Kasumi-1 (cell line): ENCODE data around the gene CRADD.
"Not testable (repeated sequence)": the region's sequence is repeated elsewhere in the genome, so short reads cannot be mapped to it uniquely, and the experiment has no call there.

ENCODE experiments used
- DNase-seq, 2 experiments: peaks; one replicate each; lab custom pipeline; 2025; lab: John Stamatoyannopoulos, UW

CRADD gene

DNA sequence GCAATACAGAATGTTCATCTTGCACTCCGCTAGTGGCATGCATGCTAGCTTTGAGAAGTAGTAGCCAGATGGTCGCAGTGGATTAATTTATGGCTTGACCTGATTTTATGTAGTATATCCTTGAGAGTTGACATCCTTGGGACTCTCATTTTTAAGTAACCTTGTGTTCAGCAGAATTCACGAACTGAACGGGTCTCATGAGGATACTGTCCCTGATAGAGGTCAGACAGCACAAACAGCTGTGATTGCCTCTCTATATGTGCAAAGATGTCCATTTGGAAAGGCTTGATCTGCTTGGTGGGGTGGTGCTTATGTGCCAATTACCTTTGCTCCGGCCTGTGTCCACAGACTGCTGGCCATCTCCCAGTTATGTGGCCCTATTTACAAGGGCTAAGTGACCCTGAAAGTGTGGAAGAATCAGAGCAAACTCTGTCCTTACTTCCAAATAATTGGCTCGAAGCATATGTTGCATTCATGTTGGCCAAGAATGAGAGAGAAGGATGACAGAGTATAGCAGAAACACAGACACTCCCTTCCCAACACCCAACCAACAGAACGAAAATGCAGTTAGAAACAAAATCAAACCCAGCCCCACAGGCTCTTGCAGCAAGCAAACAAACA lies 167.1 kb downstream of the CRADD start:
- no peak for DNase-seq

- no peak for DNase-seq
Measured at GRCh38 chr12:93846936-93847516, 169.9 kb downstream of the CRADD start.

DNA sequence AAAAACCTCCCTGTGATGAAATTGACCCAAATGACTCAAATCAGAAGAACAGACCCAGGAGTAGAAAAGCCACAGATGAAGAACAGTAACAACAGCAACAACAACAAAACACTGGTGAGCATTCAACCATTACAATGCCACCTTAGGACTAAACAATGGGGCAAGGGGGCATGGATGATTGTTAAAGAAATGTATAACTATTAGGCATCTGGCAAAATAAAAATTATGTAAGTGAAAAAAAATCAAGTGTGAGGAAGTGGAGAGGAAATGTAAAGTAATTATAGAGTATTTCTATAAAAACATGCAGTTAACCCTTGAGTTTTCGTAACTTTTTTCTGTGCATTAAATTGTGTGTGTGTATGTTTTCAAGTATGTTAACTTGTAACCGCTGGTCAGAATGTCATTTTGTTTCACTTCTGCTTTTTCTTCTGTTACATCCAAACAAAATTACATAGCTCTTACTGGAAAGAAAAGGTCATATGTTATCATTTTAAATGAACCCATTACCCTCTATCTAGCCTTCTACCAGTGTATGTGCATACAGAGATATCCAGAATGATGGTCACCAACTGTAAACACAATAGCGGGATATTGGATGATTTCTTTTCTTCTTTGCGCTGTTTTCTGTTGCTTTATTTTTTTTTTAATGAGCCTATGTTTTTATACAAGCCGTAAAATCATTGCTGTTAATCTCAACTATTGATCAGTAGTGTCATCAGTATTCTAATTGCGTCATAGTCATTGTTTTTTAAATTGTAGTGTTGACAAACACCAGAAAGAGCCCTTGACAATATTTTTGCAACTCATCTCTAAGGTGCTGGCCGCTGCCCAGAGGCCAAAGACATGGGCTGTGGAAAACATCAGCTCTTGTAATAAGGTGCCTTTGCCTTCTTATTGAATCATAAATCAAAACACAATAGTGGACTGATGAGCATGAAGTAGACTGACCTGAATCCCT lies 170.6 kb downstream of the CRADD start:
- DNase-seq, result peak; percentile 37 to 38

GRCh38 chr12:93848523-93849101 lies 171.4 kb downstream of the CRADD start:
- peak; percentile 91 for DNase-seq

DNA sequence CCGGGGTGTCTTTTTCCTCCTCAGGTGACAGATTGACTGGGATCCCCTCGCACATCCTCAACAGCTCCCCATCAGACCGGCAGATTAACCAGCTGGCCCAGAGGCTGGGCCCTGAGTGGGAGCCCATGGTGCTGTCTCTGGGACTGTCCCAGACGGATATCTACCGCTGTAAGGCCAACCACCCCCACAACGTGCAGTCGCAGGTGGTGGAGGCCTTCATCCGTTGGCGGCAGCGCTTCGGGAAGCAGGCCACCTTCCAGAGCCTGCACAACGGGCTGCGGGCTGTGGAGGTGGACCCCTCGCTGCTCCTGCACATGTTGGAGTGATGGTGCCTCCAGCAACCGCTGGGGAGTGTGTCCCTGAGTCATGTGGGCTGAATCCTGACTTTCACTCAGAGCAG lies 172.8 kb downstream of the CRADD start:
- DNase-seq, result no peak

DNA sequence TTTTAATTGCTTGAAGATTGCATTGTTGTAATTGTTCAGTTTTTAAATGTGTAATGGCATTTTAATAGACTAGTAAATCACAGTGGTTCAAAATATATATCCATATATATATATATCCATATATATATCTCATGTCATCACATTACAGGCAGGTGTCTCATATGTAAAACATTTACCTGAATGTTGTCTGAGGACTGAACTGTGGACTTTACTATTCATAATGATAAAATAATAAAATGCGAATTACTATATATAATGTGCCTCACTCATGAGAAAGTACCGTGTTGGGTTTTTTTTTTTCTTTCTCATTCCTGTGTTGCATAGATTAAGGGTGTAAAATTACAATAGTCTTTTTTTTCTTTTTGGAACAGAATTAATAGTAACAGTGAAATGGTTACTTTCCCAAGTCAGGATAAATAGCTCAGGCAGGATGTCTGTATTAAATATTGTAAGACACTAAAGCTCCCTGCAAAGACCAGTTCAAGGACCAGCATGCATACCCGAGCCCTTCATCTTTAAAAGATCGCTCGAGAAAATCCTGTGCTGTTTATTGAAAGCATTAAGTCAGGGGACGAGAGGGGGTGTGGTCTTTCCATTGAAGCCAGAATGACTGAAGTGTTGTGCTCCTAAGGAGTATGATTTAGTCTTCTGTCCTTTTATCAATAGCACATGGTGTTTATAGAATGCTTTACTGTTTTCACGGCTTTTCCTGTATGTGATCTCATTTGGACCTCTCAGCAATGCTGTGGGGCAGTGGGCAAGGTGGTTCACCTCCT lies 173.5 kb downstream of the CRADD start:
- DNase-seq, result no peak

DNA sequence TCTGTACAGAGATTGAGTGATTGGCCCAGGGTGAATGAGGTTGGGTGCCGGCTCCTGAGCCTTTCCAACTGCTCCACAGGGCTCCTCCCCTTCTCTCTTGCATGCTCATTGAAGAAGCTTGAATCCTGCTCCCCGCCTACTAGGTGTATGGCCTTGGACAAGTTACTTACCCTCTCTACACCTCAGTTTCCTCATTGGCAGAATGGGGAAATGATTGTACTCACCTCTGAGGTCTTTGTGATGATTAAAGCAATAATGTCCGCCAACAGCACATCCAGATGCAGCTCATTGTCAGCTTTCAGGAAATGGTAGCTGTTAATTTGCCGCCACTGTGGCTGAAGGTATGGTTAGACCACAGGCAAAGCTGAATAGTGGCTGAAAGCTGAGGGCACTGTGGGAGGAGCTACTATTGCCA lies 174.1 kb downstream of the CRADD start:
- DNase-seq, result peak; percentile 47 to 54

- no peak for DNase-seq
Measured at GRCh38 chr12:93852173-93852591, 175.0 kb downstream of the CRADD start.

DNA sequence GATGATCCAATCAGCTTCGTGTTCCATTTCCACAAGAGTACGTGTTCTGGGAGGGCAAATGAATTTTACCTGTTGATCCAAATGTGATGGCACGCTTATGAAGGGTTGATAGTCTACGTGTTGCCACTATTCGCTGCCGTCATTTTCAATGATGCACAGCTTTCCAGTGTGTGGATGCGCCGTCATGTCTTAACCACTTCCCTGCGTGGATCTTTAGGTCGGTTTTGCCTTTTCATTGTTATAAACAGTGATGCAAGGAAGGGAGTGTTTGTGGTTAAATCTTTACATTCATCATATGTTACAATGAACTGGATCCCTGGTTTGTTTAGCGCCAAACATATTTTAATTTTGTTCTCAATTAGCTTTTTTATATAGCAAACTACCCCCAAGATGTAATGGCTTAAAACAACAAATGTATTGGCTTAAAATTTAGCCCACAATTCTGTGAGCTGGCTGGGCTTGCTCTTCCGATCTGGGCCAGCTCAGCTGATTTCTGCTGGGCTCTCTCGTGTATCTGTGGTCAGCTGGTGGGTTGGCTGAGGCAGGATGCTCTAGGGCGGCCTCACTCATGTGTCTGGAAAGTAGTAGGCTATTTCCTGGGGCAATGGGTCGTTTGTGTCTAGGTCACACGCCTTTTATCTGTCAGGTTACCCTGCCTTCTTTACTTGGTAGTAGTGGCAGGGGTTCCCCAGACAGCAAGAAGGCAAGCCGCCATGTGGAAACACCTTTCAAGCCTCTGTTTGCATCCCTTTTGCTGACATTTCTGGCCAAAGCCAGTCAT lies 176.7 kb downstream of the CRADD start:
- no peak for DNase-seq

DNA sequence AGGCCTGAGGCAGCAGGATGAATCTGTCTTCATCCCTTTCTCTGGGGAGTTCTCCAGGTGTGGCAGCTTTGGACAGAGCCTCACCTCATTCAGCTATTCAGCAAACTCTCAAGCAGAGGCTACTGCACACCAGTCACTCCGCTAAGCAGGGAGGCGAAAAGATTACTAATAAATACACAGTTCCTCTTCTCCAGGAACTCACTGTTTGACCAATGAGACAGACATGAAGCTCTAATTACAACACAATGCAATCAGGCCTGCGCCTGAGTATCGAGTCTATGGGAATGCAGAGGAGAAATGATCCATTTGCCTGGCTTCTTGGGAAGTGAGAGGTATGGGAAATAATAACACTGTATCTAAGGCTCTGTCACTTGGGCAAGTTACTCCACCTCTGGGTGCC lies 178.1 kb downstream of the CRADD start:
- no peak for DNase-seq

DNA sequence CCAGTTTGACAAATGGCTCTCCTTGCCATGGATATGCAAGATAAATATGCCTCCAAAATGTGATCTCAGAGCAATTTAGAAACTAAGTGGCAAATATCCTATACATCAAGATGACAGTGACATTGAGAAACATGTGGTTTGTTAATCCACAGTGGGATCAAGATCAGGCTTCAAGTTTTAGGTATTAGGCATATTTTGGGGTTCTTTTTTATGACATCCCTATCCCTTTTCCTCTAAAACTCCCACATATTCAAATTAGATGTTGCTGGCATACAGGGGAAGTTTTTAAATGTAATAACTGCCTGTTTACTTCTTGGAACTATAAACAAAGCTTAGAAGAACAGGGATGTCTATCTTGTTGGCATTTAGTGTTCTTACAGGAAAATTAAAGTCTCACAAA lies 179.4 kb downstream of the CRADD start:
- DNase-seq, result no peak

- no peak for DNase-seq
Measured at GRCh38 chr12:93857279-93857938, 180.2 kb downstream of the CRADD start.

- no peak for DNase-seq
Measured at GRCh38 chr12:93857991-93858447, 180.8 kb downstream of the CRADD start.

GRCh38 chr12:93860668-93861373 lies 183.6 kb downstream of the CRADD start:
- no peak for DNase-seq

DNA sequence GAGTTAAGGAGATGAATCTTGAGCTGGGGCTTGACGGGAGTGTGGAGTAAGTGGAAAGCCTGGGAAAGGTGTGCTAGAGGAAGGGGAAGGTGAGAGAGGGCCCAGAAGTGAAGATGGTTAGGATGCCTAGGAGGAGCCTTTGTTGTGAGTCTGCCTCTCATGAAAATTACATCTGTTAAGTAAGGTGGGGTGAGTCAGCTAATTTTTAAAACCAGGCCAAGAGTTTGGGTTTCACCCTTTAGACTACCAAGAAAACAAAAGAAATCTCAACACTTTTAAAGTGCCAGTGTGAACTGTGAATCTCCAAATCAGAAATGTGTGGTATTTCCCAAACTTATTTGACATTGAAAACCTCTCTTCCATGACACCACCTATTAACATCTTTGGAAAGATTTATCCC lies 185.2 kb downstream of the CRADD start:
- DNase-seq, result no peak

- DNase-seq, result no peak
Measured at GRCh38 chr12:93865751-93866150, 188.6 kb downstream of the CRADD start.

GRCh38 chr12:93868771-93869170 lies 191.6 kb downstream of the CRADD start:
- no peak for DNase-seq

GRCh38 chr12:93870020-93870795 lies 193.0 kb downstream of the CRADD start:
- no peak for DNase-seq

DNA sequence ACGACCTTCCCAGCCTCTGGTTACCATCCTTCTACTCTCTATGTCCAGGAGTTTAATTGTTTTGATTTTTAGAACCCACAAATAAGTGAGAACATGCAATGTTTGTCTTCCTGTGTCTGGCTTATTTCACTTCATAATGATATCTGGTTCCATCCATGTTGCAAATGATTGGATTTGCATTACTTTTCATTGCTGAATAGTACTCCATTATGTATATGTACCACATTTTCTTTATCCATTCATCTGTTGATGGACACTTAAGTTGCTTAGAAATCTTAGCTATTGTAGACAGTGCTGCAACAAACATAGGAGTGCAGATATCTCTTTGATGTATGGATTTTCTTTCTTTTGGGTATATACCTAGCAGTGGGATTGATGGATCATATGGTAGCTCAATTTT lies 194.4 kb downstream of the CRADD start:
- DNase-seq, result not testable (repeated sequence)
